Measurements from ENCODE around the gene NPAS1. TPM values are rescaled to one million over a fixed set of nuclear protein-coding genes. Genes with fewer than 3 reads are reported as not detected.

NPAS1 gene
- total RNA-seq, 4 donors from 2014 or later, result 0.44 TPM; not detected in 3

DNA sequence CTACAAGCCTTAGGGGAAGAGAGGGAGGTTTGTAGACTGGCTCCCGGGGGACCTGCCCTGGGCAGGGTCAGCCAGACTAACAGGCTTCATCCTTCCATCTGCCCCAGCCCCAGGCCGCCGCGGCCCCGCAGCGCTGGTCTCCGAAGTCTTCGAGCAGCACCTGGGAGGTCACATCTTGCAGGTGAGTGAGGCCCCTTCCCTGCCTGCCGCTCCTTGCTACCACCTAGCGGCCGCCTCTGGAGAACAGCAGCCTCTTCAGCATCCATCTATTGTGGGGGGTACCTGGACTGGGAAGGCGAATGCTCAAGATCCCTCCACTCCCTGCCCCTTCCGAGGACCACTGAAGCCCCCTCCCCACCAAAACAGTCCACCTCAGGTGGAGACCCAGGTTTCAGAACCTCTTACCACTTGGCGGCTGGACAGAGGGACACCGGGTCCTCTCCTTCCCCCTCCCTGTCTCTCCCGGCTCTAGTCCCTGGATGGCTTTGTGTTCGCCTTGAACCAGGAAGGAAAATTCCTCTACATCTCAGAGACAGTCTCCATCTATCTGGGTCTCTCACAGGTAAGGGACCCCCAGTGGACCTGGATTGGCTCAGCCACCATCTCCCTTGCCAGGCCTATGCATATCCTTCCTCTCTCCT lies 12.7 kb downstream of the NPAS1 start:
- TF ChIP-seq, protein P1, sequence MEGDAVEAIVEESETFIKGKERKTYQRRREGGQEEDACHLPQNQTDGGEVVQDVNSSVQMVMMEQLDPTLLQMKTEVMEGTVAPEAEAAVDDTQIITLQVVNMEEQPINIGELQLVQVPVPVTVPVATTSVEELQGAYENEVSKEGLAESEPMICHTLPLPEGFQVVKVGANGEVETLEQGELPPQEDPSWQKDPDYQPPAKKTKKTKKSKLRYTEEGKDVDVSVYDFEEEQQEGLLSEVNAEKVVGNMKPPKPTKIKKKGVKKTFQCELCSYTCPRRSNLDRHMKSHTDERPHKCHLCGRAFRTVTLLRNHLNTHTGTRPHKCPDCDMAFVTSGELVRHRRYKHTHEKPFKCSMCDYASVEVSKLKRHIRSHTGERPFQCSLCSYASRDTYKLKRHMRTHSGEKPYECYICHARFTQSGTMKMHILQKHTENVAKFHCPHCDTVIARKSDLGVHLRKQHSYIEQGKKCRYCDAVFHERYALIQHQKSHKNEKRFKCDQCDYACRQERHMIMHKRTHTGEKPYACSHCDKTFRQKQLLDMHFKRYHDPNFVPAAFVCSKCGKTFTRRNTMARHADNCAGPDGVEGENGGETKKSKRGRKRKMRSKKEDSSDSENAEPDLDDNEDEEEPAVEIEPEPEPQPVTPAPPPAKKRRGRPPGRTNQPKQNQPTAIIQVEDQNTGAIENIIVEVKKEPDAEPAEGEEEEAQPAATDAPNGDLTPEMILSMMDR (IDR thresholded peaks at IDR 0.05; ENCODE audit: low read depth), result no peak

DNA sequence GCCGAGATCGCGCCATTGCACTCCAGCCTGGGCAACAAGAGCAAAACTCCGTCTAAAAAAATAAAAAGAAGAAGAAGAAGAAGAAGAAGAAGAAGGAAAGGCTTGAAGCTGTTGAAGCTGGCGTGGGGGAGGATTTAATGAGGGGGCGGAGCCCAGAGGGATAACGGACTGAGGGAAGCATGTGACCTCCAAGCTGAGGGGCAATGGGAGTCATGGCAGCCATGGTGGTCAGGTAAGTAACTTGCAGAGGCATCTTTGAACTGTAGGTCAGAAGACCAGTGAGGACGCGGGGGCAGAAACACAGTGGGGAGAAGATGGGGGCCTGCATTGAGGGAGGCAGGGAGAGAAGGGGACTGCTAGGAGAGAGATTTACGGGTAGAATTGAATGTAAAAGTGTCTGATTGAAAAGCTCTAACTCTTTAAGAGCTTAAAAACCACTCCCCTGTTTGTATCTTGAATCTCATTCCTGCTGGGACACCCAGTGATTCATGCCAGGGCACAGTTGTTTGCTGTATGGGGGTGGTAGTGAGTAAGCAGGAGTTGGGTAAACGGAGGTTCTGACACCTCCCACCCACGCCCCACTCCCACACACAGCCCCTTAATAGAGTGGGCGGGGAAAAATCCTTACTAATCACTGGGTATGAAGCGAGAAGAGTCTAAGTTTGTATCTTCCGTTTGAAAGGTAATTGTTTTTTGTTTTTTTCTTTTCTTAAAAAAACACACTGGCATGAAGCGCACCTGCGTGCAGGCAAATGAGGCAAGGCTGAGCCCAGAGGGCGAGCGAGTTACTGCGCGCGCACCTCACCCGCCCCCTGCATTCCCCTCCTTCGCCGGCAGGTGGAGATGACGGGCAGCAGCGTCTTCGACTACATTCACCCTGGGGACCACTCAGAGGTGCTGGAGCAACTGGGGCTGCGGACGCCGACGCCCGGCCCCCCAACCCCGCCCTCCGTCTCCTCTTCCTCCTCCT lies 15.8 kb downstream of the NPAS1 start:
- TF ChIP-seq, protein P1 (IDR thresholded peaks at IDR 0.05; ENCODE audit: low read depth), result no peak

DNA sequence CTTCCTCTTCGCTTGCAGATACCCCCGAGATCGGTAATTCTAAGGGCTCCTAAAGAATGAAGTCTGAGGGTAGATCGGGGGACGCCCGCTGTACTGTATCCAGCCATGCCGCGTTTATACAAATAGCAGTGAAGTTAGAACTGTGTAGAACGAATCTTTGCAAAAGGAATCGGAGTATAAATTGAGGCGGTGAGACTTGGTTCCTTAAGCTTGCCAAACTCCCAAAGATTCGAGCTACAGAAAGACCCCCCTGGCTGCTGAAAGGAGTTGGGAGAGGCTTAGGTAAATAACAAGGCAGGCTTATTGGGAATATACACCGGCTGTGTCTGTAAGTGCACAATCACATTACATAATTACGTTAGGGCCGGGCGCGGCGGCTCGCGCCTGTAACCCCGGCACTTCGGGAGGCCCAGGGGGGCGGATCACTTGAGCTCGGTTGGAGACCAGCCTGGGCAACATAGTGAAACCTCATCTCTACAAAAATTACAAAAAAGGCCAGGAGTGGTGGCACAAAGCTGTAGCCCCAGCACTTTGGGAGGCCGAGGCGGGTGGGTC lies 16.5 kb downstream of the NPAS1 start:
- TF ChIP-seq, protein P1 (IDR thresholded peaks at IDR 0.05; ENCODE audit: low read depth), result no peak

DNA sequence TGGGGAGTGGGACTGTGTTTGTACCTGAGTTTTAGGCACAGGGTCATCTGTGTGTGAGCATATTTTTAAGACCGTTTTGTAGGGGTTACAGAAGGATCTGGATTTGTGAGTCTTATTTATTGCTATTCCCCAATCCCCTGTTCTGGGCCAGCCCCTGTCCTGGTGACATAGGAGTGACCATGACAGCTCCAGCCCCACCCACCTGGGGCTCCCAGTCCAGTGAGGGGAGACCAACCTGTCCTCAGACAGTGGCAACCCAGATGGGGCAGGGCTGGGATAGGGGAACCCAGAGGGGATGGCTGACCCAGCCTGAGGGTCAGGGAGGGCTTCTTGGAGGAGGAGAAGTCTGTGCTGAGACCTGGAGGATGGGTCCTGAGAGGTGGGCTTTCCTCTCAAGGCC lies 18.1 kb downstream of the NPAS1 start:
- TF ChIP-seq, protein P1 (IDR thresholded peaks at IDR 0.05; ENCODE audit: low read depth), result no peak

DNA sequence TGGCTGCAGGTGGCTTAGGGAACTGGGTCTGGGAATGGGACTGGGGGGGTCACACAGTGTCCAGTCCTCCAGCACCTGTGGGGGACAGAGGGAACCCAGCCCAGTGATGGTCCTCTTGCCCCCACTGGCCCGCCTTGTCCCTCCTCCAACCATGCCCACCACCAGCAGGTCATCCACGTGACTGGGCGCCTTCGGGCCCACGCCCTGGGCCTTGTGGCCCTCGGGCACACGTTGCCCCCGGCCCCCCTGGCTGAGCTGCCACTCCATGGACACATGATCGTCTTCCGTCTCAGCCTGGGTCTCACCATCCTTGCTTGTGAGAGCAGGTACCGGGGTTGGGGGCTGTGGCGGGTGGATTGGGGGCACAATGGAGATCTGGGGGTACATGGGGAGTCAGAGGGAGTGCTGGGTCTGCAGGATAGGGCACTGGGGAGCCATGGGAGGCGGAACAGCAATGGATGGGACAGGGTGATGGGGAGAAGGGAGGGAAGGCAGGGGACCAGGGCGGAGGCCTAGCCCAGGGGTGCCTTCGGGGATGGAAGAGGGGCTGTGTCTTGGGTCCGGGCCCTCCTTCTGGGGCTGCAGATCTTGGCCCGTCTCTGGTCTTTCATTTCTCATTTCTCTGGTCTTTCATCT lies 19.7 kb downstream of the NPAS1 start:
- TF ChIP-seq, protein P1 (IDR thresholded peaks at IDR 0.05; ENCODE audit: low read depth), result no peak

DNA sequence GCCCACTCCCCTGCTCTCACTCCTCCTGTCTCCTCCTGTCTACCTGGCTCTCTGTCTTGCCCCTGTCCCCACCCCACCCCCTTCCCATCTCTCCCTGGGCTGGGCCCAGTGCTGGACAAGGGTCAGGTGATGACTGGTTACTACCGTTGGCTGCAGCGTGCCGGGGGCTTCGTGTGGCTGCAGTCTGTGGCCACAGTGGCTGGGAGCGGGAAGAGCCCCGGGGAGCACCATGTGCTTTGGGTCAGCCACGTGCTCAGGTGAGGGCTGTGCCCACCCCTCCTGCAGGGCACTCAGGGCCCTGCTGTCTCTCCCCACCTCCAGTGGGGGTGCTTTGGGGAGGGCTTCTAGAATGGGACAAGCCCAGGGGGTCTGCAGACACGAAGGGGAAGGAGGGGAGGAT lies 21.2 kb downstream of the NPAS1 start:
- TF ChIP-seq, protein P1 (IDR thresholded peaks at IDR 0.05; ENCODE audit: low read depth), result no peak
